Measurements from ENCODE around the gene SETX. TPM values are rescaled to one million over a fixed set of nuclear protein-coding genes. Genes with fewer than 3 reads are reported as not detected.

Gene SETX
- total and polyA plus RNA-seq, 2 of the 13 experiments (the other 11 are each of a cell fraction or from before 2014, with no cell fraction given) = 13.2 to 39.0 TPM

DNA sequence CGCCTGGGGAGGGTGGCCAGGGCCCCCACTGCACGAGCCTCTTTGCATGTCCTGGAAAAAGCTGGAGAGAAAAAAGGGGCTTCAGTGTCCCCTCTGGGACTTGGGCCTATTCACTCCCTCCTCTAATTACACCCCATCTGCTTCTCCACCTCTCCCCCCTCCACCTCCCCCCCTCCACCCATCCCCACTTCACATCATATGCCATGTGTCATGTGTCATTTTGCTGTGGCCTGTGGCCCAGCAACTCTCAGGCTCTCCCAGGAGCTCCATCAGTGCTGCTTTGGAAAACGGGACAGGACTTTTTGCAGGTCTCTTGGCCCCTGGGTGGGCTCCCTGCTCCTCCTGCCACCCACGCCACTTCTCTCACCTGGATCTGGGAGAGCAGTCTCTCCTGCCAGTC lies 124.2 kb downstream of the SETX start:
- DNase-seq (ENCODE audit: low spot score) (no peak), ATAC-seq (no peak), FAIRE-seq (no peak)
- 0 out of 2 replicates have a peak, but pooled peaks cover 4% of the 10 kb centered on the region for H4K20me1 ChIP-seq (ENCODE audit: insufficient read depth, low read length)
- in situ Hi-C loops (cut with HindIII; ENCODE audit: extremely low pct_ligation_motif_present, low pct_unique_long_range_greater_than_20kb) (loop anchor here (25.0 kb wide), 1 partner anchor 643 kb away; no protein-coding TSS in a partner anchor), intact Hi-C loops (cut with micrococcal nuclease; ENCODE audit: unreplicated experiment) (no loop called here)
- H3K79me2 ChIP-seq (ENCODE audit: insufficient read depth, low read length) = no peaks in the 10 kb centered on the region
- H3K9me3 ChIP-seq (ENCODE audit: low read length) = no peaks in the 10 kb centered on the region
- H3K4me3 ChIP-seq (replicated peaks in 1 of 3; ENCODE audit: insufficient read depth in 1 of 3, low read depth in 2 of 3, low read length in 3 of 3) = no peak overlapping the region
- CTCF ChIA-PET (ENCODE audit: low intra/inter-chr PET ratio, low total read pairs) = no interaction called here
- peaks cover 11 to 87% of the 10 kb centered on the region in 2 experiments; a peak in 4 of 5 replicates for H3K27me3 ChIP-seq (ENCODE audit: control insufficient read depth in 1 of 2, insufficient read depth in 2 of 2, low read length in 2 of 2)
- H3K4me1 ChIP-seq (ENCODE audit: insufficient read depth, low read length) = no peaks in the 10 kb centered on the region
- POLR2A ChIA-PET = no interaction called here
- H3K27ac ChIP-seq (ENCODE audit: extremely low read length, insufficient read depth, low read length) = no peak overlapping the region
- no TSS peak for BruUV-seq (replicated peaks)
- no peak overlapping the region for H3K9ac ChIP-seq (ENCODE audit: insufficient read depth, low read depth, low read length)
- TF ChIP-seq THYN1 (CRISPR knock-in tag; IDR thresholded peaks at IDR 0.05; ENCODE audit: borderline replicate concordance, low read depth) (no peak), GATAD1 (CRISPR knock-in tag; IDR thresholded peaks at IDR 0.05) (no peak), ZNF34 (CRISPR knock-in tag; IDR thresholded peaks at IDR 0.05; ENCODE audit: borderline replicate concordance) (no peak), ZNF121 (CRISPR knock-in tag; IDR thresholded peaks at IDR 0.05) (no peak), ZNF414 (CRISPR knock-in tag; IDR thresholded peaks at IDR 0.05) (no peak), ZFP1 (CRISPR knock-in tag; IDR thresholded peaks at IDR 0.05) (no peak), NFE2L1 (CRISPR knock-in tag; IDR thresholded peaks at IDR 0.05; ENCODE audit: borderline replicate concordance) (no peak), PAX8 (CRISPR knock-in tag; IDR thresholded peaks at IDR 0.05; ENCODE audit: borderline replicate concordance) (no peak)
- TF ChIP-seq, protein P1, sequence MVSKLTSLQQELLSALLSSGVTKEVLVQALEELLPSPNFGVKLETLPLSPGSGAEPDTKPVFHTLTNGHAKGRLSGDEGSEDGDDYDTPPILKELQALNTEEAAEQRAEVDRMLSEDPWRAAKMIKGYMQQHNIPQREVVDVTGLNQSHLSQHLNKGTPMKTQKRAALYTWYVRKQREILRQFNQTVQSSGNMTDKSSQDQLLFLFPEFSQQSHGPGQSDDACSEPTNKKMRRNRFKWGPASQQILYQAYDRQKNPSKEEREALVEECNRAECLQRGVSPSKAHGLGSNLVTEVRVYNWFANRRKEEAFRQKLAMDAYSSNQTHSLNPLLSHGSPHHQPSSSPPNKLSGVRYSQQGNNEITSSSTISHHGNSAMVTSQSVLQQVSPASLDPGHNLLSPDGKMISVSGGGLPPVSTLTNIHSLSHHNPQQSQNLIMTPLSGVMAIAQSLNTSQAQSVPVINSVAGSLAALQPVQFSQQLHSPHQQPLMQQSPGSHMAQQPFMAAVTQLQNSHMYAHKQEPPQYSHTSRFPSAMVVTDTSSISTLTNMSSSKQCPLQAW (CRISPR knock-in tag; IDR thresholded peaks at IDR 0.05) = no peak
- WGBS (ENCODE audit: low lambda C conversion rate) = 10% methylated on average over 4 of the region's 4 CpGs
- no peaks in the 10 kb centered on the region for H3K36me3 ChIP-seq (replicated peaks in 1 of 2; ENCODE audit: control insufficient read depth in 1 of 2, insufficient read depth in 2 of 2, low read length in 2 of 2)
- no peak overlapping the region for H3K4me2 ChIP-seq (ENCODE audit: low read depth, low read length)
- H2AFZ ChIP-seq (ENCODE audit: low read length) = no peak overlapping the region
